Stimulated activated CD4-positive, alpha-beta T cell treated with anti-CD3 and anti-CD28 coated beads, TNF-alpha, amount 100 ng/mL, for 48 hours (primary cell): ENCODE data around the gene RAB10.
A peak's percentile ranks its signal among the peaks of the same experiment; 100 is the strongest.
"Not testable (repeated sequence)": the region's sequence is repeated elsewhere in the genome, so short reads cannot be mapped to it uniquely, and the experiment has no call there.

Source experiments
- DNase-seq, 3 donors: peaks; one replicate each; pipeline ENCODE4 v3.0.0-alpha.2; 2020; ENCODE audit warnings: low read depth in 3 of 3

The RAB10 gene

DNA sequence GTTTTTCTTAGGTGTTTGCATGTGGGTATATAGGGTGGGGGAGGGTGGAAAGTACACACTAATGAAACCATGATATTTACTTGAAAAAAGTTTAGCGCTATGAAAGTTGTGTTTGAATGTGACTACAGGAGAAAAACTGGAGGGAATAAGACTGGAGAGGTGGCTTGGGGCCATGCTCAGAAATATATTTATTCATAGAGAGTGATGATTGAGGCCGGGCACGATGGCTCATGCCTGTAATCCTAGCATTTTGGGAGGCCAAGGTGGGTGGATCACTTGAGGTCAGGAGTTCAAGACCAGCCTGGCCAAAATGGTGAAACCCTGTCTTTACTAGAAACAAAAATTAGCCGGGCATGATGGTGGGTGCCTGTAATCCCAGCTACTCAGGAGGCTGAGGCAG, 55.0 kb downstream of the RAB10 start:
- not testable (repeated sequence) for DNase-seq

DNA sequence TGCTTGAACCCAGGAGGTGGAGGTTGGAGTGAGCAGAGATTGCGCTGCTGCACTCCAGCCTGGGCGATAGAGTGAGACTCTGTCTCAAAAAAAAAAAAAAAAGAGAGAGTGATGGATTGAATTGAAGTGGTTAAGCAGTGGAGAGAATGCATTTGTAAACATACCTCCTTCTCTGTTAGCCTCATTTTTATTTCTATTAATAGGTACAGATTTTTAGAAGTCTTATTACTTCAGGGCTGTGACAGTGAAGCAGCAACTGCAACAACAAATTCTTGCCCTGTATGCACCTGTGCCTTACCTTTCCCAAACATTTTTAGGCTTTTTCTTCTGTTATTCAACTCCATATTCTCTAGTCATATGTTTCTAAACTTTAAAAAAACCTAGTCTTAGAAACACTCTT, 55.5 kb downstream of the RAB10 start:
- DNase-seq: no peak

DNA sequence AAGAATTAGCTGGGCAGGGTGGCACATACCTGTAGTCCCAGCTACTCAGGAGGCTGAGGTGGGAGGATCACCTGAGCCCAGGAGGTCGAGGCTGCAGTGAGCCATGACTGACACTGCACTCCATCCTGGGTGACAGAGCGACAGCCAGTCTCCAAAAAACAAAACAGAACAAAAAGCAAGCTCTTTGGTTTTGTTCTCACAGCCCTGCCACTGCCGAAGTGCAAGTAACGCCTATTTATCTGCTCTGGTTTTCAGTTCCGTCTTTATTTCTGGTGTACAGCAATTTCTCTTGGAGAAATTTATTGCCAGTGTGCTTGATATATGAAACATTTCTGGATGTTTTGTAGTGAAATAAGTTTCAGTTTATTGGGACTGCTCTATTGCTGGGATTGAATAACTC, 61.9 kb downstream of the RAB10 start:
- DNase-seq: no peak

DNA sequence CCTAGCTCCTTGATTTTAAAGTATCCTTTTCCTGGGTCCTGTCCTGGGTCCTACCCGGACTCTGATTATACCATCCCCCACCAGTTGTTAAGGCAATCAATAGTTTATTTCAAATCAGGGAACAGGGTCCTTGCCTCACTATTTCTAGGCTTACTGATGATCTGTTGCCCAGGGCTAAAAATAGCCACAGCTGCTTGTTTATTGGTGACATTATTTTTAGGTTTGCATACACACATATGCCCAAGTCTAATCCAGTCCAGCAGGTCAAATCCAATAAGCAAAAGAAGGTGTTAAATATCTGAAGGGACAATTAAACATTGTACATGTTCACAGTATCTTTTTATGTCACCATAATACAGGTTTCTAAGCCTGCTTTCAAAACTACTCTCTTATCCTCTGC, 66.0 kb downstream of the RAB10 start:
- DNase-seq: no peak

DNA sequence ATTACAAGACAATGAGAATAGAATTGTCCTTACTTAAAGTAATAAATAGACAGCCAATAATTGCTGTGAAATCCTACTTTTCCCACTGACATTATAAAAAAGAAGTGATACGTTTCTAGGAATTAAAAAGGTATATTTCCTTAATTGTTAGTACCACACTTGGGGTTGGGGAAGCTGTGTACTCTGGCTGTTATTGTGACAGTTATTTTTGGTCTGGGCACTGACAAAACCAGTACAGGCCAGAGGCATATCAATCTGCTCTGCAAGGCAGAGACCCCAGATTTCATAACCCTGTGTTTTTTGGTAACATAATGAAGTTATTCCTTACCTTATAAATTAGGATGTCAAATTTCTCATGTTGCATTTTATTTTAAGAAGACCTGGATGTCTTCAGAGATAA, 66.5 kb downstream of the RAB10 start:
- DNase-seq: no peak

DNA sequence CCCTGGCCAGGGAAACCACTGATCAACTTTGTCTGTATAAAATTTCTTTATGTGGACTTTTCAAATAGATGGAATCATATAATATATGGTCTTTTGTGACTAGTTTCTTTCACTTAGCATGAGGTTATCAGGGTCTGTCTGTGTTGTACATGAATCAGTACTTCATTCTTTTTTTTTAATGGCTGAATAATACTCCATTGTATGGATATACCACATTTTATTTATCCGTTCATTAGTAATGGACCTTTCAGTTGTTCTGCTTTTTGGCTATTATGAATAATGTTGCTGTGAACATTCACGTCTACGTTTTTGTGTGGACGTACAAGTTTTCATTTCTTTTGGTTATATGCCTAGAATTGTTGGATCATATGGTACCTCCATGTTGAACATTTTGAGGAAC, 69.9 kb downstream of the RAB10 start:
- no peak for DNase-seq

DNA sequence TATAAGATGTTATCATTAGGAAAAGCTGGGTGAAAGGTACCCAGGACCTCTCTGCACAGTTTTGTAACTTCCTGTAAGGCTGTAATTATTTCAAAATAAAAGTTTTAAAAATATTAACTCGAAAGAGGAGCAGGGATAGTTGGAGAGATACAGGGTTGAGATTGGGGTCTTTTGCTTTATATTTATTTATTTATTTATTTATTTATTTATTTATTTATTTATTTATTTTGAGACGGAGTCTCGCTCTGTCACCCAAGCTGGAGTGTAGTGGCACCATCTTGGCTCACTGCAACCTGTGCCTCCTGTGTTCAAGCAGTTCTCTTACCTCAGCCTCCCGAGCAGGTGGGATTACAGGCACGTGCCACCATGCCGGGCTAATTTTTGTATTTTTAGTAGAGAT, 74.8 kb downstream of the RAB10 start:
- not testable (repeated sequence) for DNase-seq

DNA sequence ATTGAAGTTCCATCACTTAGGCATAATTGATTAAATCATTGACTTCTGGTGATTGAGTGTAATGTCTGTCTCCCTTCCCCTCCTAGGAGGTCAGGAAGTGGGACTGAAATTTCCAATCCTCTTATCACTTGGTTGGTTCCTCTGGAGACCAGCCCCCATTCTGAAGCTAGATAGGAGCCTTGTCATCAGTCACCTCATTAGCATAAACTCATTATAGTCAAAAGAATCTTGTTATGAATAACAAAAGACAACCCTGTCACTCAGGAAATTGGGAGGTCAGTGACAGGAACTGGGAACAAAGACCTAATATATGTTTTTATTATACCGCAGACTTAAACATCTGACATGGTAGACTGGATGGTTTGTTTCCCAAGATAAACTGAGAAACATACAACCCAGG, 78.3 kb downstream of the RAB10 start:
- DNase-seq: no peak

DNA sequence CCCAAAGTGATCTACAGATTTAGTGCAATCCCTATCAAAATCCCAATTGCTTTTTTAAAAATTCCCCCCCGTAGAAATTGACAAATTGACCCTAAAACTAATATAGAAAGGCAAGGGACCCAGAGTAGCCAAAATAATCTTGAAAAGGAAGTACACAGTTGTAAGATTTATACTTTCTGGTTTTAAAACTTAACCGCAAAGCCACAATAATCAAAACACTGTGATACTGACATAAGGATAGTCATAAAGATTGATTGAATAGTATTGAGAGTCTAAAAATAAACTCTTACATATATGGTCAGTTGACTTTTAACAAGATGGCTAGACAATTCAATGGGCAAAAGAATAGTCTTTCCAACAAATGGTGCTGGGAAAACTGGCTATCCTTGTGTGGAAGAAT, 80.3 kb downstream of the RAB10 start:
- DNase-seq: no peak

DNA sequence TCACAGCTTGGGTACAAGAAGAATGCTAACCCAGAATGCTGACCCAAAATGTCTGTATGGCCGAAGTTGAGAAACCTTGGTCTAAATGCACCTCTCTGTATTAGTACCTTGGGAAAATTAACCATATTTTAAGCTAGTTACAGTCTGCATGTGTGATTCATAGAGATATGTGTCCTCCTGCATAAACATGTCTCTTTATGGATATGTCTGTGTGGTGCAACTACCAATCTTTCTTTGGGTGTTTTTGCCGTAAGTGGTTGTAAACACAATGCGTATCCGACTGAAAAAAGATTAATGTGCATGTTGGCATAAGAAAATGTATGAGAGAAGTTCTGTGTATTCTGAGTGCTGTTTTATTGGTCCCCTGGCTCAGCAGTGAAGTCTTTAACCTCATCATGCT, 84.8 kb downstream of the RAB10 start:
- DNase-seq: no peak

DNA sequence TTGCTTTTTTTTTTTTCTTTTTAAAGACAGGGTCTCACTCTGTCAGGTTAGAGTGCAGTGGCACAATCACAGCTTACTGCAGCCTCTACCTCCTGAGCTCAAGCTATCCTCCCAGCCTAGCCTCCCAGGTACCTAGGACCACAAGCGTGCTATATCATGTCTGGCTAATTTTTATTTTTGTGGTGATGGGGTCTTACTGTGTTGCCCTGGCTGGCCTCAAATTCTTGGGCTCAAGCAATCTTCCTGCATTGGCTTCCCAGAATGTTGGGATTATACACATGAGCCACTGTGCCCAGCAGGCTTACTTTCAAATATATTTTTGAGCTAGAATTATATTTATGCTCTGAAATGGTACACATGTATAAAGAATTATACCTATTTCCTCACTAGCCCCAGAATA, 85.6 kb downstream of the RAB10 start:
- DNase-seq: no peak

DNA sequence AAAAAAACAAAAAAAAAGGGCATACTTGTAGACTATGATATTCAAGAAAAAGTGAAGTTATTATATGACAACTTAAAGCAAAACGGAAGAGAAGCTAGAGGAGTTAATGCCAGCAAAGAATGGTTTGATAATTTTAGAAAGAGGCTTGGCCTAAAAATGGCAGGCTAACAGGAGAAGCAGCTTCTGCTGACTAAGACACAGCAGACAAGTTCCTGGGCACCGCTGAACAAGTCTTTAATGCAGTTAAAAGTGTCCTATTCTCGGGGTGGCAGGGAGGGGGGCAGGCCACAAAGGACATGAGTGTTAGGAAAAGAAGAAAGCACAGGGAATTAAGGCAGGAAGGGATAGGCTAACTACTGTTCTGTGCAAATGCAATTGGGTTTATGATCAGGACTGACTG, 88.7 kb downstream of the RAB10 start:
- DNase-seq: no peak

DNA sequence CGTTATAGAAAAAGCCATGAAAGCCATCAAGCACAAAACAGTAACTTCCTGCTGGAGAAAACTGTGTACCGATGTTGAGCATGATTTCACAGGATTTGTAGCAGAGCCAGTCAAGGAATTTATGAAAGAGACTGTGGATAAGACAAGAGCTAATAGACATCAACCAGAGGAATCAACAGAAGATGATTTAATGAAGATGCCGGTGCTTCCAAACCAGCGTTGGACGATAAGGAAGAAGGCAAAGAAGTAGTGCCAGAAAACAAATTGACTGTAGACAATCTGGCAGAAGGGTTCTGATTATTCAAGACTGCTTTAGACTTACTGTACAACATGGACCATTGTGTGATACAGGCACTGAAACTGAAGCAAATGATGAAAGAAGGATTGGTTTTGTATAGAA, 89.5 kb downstream of the RAB10 start:
- no peak for DNase-seq

DNA sequence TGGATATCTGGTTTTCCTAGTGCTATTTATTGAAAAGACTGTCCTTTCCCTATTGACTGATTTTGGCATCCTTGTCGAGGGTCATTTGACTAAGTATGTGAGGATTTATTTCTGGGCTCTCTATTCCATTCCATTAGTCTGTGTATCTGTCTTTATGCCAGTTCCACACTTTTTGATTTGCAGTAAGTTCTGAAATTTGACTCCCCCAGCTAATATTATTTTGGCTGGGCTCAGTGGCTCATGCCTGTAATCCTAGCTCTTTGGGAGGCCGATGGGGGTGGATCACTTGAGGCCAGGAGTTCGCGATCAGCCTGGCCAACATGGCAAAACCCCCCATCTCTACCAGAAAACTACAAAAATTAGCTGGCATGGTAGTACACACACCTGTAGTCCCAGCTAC, 92.2 kb downstream of the RAB10 start:
- DNase-seq: no peak

DNA sequence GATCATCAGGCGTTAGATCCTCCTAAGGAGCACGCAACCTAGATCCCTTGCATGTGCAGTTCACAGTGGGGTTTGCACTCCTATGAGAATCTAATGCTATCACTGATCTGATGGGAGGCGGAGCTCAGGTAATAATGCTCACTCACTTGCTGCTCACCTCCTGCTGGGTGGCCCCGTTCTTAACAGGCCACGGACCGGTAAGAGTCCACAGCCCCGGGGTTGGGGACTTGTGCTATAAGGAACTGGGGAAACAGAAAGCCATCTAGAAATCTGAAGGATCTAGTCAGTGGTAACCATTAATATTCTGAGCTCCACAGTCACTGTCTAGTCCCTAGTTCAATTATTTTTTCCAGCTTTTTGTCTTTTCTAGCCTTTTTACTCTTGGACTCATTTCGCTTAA, 94.3 kb downstream of the RAB10 start:
- no peak for DNase-seq

DNA sequence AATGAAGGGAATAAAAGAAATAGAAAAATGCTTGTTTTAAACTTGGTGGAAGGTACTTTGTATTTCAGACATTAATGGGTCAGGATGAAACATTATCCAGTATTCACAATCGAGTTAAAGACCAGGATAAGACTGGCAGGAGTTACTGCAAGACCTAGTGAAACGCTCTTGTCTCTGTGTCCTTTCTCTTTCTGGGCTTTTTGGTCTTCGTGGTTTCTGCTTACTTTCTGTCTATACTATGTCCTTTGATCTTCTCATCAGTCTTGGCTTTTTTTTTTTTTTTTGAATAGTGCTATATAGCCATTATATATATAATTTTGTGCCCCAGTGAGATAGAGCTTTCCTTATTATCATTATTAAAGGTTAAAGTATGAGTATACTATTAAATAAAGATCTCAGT, 96.9 kb downstream of the RAB10 start:
- no peak for DNase-seq

DNA sequence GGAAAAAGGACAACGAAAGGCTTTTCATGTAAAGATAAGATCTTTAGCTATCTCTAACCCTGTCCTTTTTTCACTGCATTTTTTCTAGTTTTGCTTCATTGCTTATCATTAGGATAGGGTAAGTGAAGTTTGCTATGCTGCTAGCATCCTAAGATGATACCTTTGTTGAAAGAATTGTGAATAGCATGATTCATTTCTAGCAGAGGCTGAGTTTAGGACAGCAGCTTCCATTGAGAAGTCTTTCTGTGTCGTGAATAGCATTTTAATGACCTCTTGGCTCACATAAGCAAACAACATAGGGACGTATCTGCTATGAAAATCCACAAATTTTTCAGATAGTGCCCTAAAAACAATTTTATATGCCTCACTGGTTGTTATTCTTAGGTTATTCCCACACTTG, 102.6 kb downstream of the RAB10 start:
- no peak for DNase-seq

DNA sequence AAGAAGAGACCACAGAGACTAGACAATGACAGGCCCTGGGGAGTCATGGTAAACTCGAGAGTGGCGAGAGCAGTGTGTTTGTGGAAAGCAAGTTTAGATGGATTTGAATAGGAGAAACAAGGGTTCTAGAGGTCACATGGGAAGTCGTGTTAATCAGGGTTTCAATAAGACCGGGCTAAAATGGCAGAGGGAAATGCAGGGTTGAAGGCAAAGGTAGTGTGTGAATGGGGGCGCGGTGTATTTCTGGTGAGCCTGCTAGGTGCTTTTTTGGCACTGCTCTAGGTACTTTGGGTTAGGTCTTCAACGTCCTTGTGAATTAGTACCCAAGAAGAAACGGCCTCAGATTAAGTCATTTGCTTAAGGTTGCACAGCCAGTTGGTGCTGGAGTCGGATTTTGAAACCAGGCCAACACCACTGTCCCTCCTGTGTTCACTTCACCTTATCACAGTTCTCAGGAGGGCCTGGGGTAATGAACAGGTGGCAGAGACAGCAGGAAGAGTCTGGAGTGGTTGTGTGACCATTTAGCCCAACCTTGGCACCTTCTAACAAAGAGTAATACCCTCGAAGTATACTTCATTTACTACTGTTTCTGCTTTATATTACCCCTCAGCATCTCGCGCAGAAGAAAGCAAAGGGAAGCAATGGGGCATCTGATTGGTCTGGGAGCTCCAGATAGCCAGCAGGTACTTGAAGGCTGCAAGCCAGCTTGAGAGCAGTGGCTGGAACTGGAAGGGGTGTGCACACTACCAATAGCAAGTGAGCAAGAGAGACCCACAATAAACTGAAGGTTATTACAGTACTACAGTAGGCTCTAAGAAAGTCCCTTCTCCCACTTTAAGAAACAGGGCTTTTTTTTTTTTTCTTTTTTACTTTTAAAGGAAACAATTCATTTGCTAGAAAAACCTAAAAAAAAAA, 105.6 kb downstream of the RAB10 start:
- no peak for DNase-seq

DNA sequence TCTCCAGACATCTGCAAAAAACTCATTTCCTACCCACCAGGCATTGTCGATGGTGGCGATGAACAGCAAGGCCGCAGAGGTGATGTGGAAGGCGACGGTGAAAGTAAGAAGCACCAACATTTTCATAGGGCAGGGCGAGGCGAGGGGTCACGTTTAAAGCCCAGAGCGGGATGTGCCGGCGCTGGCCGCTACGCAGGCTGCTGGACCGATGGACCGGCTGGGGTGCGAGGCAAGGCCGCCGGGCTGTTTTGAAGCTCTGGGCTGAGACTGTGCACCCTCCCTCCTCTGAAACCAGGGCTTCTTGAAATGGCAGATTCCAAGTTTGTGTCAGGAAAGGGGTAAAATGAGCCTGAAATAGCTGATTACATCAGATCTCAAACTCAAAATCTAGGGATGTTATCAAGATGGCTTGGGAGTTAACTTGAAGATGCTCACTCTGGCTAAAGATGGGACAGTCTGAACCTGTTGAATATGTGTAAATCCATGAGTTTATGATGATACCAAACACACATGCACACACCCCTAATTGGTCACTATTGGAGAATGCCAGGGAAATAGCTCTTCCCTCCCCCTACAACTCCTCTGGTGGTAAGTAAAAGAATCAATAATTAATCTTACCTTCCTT, 107.4 kb downstream of the RAB10 start:
- no peak for DNase-seq

DNA sequence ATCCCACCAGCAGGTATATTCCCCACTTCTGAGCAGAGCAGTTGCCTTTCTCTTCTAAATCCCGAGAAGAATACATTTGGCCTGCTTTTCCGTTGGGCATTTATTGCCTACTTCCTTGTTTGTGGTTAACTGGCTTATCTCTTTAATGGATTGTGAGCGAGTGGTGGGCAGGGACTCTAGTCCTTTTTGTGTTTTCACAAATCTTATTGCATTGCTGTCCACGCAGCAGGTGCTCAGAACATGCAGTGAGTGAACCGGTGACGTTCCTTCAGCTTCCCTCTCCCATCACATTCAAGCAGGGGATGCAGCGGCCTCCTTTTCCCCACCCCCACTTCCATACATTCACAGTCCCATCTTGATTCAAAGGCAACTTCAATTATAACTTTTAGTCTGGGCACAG, 110.1 kb downstream of the RAB10 start:
- DNase-seq: no peak

DNA sequence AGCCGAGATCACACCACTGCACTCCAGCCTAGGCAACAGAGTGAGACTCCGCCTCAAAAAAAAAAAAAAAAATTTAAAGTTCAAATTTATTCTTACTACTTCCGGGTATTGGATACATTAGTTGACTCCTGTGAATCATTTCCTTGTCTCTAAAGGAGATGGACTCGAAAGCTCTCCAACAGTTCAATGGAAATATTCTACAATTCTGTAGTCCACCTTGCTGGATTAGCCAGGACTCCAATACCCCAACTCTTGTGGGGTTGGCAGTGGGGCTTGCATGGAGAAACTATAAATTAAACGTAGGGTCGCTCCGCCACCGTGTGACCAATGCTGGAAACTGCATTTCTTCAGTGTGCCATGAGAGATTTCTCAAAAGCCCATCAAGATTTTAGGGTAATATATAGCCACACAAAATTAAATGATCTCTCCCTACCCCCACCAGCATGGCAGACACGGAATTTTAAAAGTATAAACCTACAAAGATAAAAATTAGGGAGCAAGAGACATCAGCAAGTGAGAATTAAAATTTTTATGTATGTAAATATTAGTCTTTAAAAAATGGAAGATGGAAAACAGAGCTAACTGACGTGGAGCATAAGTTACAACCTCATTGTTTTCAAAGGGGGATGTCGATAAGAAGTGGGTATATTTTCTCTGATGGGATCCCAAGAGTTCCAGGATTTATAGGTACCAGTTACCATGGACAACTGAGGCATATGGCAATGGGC, 111.2 kb downstream of the RAB10 start:
- DNase-seq: peak; percentile 24 to 53 (median 33)

DNA sequence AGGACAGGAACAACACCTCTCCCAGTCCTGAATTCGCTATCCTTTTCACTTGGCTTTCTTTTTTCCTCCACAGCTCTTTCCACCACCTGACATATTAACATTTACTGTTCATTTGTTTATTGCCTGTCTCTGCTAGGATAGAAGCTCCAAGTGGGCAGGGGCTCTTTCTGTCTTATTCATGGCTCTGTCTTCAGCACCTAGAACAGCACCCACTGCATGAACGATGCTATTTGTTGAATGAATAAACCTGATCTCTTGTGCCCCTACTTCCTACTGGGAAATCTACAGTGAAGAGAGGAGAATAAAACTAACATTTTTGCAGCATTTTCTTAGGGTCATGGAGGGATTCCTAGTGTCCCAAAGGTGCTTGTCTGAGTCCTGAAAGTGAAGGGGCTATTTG, 114.6 kb downstream of the RAB10 start:
- no peak for DNase-seq

DNA sequence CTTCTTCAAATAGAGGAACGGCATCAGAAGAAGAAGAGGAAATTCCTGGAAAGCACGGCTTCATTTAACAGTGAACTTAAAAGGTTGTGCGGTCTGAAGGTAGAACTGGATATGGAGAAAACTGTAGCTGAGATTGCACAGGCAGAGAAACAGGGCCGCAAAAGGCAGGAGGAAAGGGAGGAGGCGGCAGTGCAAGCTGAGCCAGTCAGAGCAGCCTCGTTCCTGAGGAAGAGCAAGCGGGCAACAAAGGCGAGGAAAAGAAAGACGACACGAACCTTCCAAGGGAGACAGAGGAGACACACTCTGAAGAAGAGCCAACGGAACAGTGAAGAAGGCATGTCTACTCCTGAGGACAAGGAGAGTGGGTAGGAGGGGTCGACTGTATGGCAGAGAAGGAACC, 116.4 kb downstream of the RAB10 start:
- no peak for DNase-seq
